22Rv1 (cell line): ENCODE measurements around the gene ARFGAP1.

Experiments used
- CTCF ChIP-seq: fragments of 450-650 bp; IDR thresholded peaks from 2 replicates; pipeline ENCODE4 v1.5.1; 2017; ENCODE audit warnings: mild to moderate bottlenecking
- ZFX ChIP-seq: fragments of 450-650 bp; IDR thresholded peaks from 2 replicates; pipeline ENCODE4 v1.6.1; 2017; ENCODE audit warnings: antibody characterized with exemption, borderline replicate concordance

- TF ChIP-seq CTCF, result no peak
- no peak for TF ChIP-seq ZFX
These were observed 29.1 kb downstream of the ARFGAP1 start for GRCh38 chr20:63301671-63302070.
